Measurements from ENCODE around the gene RNLS. TPM values are rescaled to one million over a fixed set of nuclear protein-coding genes. Genes with fewer than 3 reads are reported as not detected.

Gene RNLS
- 1 to 10 TPM; 2.1 to 2.4 TPM for total RNA-seq

DNA sequence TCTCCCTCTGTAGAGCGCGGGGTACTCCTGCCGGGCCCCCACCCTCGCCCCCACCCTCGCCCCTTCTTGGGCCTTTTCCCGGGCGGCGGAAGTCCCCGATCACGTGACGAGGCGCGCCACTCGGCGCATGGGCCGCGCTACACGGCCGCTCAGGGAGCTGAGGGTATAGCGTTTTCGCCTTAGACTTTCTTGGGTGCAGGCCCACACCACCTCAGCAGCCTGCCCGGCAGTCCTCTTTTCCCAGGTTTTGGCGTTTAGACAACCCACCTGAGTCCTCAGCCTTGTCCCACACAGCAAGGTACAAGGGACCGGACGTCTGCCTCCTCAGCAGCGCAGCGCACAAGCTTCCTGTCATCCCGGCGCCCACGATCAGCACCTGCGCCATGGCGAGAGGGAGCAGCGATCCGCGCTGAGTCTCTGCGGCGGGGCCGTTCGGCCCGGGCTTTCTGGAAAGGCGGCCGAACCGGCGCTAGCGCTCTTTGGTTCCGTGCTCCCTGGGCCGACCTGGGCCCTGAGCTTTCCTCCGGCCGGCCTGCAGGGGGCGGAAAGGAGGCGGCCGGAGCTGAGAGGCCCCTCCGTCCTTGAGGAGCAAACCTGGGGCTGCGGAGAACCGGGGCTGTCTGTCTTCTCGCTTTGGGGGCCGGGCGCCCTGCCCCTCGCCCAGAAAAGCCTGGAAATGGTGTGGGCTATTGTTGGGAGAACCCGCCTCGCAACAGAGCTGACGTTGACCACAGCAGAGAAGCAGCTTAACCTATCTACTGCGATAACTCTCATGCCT is at the start of gene RNLS:
TSS of gene RNLS (minus strand) at position 513 of the 778 bp plus-strand sequence.
- no peaks in the 10 kb centered on the region for H3K36me3 Mint-ChIP-seq (ENCODE audit: low read depth)
- peak within 1 kb of the TSS; percentile 89 for H3K4me3 Mint-ChIP-seq
- H3K27ac Mint-ChIP-seq = peak within 1 kb of the TSS; percentile 92
- no peaks in the 10 kb centered on the region for H3K27me3 Mint-ChIP-seq
- ATAC-seq (replicated peaks) = peak; percentile 89
- H3K9me3 Mint-ChIP-seq = no peaks in the 10 kb centered on the region
- peaks cover 5% of the 10 kb centered on the region for H3K4me1 Mint-ChIP-seq

DNA sequence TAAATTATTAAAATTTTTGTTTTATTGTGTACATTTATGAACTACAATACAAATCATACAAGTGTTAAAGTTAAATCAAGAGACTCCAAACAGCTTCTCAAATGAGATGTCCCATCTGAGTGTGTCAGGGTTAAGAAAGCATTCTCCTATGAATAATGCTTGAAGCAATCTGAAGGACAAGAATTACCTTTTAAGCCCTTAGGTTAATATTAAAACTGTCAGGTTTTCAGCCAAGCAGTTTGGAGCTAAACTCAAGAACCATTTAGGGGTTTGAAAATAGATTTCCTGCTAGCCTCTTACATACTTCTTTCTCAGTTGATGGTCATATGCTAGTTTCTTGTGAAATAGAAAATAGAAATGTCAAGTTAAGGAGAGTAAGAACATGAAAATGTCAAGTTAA is 41.7 kb upstream of the RNLS start:
- H3K9me3 Mint-ChIP-seq = no peaks in the 10 kb centered on the region
- H3K36me3 Mint-ChIP-seq (ENCODE audit: low read depth) = no peaks in the 10 kb centered on the region
- no peaks in the 10 kb centered on the region for H3K27me3 Mint-ChIP-seq
- H3K27ac Mint-ChIP-seq = no peak overlapping the region
- no peak overlapping the region for H3K4me3 Mint-ChIP-seq
- H3K4me1 Mint-ChIP-seq = no peaks in the 10 kb centered on the region
- no peak for ATAC-seq (replicated peaks)

DNA sequence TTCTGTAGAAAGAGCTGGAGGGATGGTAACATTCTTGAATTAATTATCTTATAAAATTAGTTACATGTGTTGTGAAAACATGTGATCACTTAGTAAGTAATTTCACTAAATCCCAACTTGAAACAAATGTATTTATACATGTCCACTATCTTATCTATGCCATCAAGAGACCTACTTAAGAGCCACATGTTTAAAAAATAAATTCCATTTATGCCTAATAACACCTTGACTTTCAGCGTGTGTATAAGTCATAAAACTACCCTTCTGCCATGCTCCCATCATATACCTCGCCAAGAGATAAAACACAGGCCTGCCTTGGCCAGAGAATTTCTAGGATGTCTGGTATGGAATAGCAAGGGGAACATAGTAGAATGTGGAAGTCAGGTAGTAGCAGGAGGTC is 40.7 kb upstream of the RNLS start:
- H3K36me3 Mint-ChIP-seq (ENCODE audit: low read depth) = no peaks in the 10 kb centered on the region
- no peak for ATAC-seq (replicated peaks)
- H3K27me3 Mint-ChIP-seq = no peaks in the 10 kb centered on the region
- no peaks in the 10 kb centered on the region for H3K4me1 Mint-ChIP-seq
- H3K27ac Mint-ChIP-seq = no peak overlapping the region
- H3K9me3 Mint-ChIP-seq = no peaks in the 10 kb centered on the region
- H3K4me3 Mint-ChIP-seq = no peak overlapping the region

DNA sequence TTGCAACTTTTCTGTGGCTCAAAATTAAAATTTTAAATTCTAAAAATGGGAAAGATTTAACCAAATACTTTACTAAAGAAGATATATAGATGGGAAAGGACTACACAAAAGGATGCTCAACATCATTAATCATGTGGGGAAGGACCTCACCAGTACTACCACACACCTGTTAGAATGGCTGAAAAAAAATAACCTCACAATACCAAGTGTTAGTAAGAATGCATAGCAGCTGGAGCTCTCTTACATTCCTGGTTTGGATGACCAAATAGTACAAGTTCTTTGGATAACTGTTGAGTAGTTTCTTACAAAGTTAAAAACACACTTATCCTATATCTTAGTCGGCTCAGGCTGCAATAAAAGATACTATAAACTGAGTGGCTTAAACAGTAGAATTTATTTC is 37.3 kb upstream of the RNLS start:
- no peak for ATAC-seq (replicated peaks)
- no peaks in the 10 kb centered on the region for H3K4me1 Mint-ChIP-seq
- H3K36me3 Mint-ChIP-seq (ENCODE audit: low read depth) = no peaks in the 10 kb centered on the region
- no peaks in the 10 kb centered on the region for H3K9me3 Mint-ChIP-seq
- no peak overlapping the region for H3K4me3 Mint-ChIP-seq
- no peaks in the 10 kb centered on the region for H3K27me3 Mint-ChIP-seq
- H3K27ac Mint-ChIP-seq = no peak overlapping the region

DNA sequence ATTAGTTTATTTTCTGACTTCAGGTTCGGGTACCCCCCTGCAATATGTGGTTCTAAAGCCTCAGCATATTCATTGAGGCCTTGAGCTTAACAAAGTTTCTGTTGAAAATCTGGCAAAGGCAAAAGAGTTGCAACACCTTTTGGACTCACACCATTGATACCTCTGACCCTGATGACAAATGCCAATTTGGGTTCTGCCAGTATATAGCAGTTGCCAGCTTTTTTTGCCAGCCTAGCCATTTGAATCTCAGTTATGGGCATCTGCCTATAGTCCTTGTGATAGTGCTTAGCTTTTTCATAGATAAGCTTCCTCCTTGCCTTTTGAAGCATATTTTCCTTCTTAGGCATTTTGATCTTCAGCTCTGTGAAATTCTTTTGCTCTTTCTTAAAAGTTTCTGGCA is 35.4 kb upstream of the RNLS start:
- H3K27ac Mint-ChIP-seq = no peak overlapping the region
- no peak for ATAC-seq (replicated peaks)
- no peak overlapping the region for H3K4me3 Mint-ChIP-seq
- no peaks in the 10 kb centered on the region for H3K9me3 Mint-ChIP-seq
- H3K27me3 Mint-ChIP-seq = no peaks in the 10 kb centered on the region
- H3K4me1 Mint-ChIP-seq = no peaks in the 10 kb centered on the region
- H3K36me3 Mint-ChIP-seq (ENCODE audit: low read depth) = no peaks in the 10 kb centered on the region

DNA sequence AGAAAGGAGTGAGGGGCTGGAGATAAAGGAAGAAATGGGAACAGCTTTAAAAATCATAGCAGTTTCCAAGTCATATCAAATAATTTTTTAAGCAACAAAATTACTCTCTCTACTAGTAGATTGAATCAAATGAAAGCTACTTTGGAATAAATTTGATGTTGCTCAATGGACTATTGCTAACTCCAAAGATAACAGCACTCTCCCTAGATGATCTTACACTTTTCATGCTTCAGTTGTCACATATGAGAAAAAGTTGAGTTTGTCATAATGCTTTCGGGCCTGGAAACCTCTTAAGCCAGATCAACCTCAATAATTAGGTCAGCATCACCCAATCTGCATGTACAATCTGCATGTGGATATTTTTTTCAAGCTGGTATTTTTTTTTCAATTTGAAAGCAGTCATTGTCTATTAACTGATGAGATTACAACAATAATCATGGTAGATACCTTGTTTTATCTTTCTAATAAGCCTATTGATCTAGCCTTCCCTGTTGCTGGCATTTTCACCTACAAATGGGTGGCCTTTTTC is 34.7 kb upstream of the RNLS start:
- no peak overlapping the region for H3K4me3 Mint-ChIP-seq
- H3K4me1 Mint-ChIP-seq = no peaks in the 10 kb centered on the region
- no peaks in the 10 kb centered on the region for H3K27me3 Mint-ChIP-seq
- no peaks in the 10 kb centered on the region for H3K36me3 Mint-ChIP-seq (ENCODE audit: low read depth)
- no peak for ATAC-seq (replicated peaks)
- H3K27ac Mint-ChIP-seq = no peak overlapping the region
- no peaks in the 10 kb centered on the region for H3K9me3 Mint-ChIP-seq

DNA sequence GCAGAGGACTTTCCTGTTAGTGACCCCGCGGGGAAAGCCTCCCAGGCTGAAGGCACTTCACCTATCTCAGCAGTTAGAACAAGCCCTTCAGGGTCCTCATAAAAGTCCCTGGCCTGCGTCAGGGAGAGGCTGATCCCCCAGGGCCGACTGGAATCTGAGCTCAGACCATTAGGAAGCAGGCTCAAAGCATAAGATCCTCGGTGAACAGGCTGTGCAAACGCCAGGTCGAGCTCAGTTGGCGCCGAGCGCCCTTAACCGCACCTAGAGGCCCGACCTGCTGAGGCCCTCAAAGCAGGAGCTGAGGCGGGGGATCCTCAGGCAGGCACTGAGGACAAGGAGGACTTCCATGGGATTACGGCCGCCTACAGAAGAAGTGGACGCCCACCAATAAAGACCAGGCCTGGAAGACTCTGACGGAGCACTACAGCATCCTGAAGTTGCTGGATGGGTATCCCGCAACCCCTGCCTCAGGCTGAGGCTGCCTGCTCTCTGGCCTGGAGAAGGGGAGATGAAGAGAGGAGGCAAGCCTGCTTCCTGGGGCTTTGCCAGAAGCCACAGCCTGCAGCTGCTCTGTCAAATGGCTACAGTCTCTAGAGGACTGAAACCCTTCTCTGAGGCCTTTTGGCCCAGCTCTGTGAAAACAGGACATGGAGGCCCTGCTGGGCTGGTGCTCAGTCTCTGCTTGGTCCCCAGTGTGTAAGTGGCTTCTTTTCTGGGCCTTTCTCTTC is 33.3 kb upstream of the RNLS start:
- no peaks in the 10 kb centered on the region for H3K9me3 Mint-ChIP-seq

DNA sequence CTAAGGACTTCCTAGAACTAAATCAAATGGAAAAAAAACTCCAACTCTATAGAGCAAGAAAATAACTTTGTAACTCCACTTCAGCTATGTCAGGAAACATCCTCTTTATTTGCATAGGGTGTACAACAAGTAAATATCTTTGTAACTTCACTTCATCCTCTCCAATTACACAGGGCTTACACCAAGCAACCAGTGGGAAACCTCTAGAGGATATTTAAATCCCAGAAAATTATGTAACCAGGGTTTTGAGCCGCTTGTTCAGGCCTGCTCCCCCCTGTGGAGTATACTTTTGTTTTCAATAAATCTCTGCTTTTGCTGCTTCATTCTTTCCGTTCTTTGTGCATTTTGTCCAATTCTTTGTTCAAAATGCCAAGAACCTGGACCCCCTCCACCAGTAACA is 25.7 kb upstream of the RNLS start:
- Mint-ChIP-seq H3K27me3 (peaks cover 10% of the 10 kb centered on the region), H3K9me3 (no peaks in the 10 kb centered on the region), H3K27ac (no peak overlapping the region), H3K4me3 (no peak overlapping the region), H3K4me1 (no peaks in the 10 kb centered on the region), H3K36me3 (ENCODE audit: low read depth) (no peaks in the 10 kb centered on the region)
- ATAC-seq (replicated peaks) = no peak

More for the DNA sequence above, 33.3 kb upstream of the RNLS start:
- no peaks in the 10 kb centered on the region for H3K36me3 Mint-ChIP-seq (ENCODE audit: low read depth)
- H3K4me1 Mint-ChIP-seq = no peaks in the 10 kb centered on the region
- ATAC-seq (replicated peaks) = no peak
- no peak overlapping the region for H3K4me3 Mint-ChIP-seq
- no peaks in the 10 kb centered on the region for H3K27me3 Mint-ChIP-seq
- no peak overlapping the region for H3K27ac Mint-ChIP-seq

DNA sequence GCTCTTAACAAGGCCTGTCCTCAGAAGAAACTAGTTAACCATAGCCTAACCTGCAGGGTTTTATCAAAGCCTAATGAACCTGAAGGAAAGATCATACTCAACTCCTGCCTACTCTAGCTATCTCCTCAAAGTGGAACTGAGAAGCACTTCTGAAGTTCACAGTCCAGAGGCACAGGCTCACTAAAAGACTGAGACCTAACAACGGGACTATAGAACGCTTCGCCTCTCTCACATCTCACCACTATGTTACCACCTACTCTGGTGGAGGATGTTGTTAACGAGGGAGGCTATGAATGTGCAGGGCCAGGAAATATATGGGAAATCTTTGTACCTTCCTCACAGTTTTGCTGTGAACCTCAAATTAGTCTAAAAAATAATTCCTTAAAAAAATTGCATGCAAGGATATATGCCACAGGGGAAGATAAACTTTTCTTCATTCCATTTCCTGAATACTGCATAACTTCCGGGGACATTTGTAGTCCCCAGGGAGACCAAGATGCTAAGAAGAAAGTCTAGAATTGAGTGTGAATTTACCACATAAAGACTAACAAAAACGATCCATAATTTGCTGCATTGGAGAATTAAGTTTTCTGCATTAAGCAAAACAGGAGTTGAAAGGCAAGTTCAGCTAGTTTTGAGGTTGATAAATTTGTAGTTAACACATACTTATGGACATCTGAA is 25.1 kb upstream of the RNLS start:
- H3K36me3 Mint-ChIP-seq (ENCODE audit: low read depth) = no peaks in the 10 kb centered on the region
- no peak overlapping the region for H3K4me3 Mint-ChIP-seq
- H3K27ac Mint-ChIP-seq = no peak overlapping the region
- no peak for ATAC-seq (replicated peaks)
- no peaks in the 10 kb centered on the region for H3K4me1 Mint-ChIP-seq
- no peaks in the 10 kb centered on the region for H3K9me3 Mint-ChIP-seq
- peaks cover 10% of the 10 kb centered on the region for H3K27me3 Mint-ChIP-seq

DNA sequence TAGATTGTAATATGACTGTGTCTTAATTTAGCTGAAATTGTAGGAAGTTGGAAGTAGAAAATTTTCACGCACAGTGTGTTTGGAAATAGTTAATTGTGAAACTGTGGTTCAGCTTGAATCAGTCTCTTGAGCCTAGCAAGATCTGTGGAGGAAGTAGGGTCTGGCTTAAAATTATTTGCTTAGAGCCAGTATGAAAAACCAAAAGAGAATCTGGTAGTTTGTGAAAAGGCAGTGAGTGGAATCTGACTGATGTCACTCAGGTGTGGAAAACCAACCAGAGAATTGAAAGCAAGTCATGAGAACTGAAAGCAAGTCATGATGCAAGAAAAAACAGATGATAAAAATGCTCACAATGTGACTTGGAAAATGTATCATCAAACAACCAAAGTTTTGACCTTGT is 14.9 kb upstream of the RNLS start:
- no peak overlapping the region for H3K27ac Mint-ChIP-seq
- H3K4me1 Mint-ChIP-seq = no peaks in the 10 kb centered on the region
- no peaks in the 10 kb centered on the region for H3K36me3 Mint-ChIP-seq (ENCODE audit: low read depth)
- no peak overlapping the region for H3K4me3 Mint-ChIP-seq
- H3K27me3 Mint-ChIP-seq = peaks cover 4% of the 10 kb centered on the region
- ATAC-seq (replicated peaks) = peak; percentile 60
- H3K9me3 Mint-ChIP-seq = peaks cover 3% of the 10 kb centered on the region

DNA sequence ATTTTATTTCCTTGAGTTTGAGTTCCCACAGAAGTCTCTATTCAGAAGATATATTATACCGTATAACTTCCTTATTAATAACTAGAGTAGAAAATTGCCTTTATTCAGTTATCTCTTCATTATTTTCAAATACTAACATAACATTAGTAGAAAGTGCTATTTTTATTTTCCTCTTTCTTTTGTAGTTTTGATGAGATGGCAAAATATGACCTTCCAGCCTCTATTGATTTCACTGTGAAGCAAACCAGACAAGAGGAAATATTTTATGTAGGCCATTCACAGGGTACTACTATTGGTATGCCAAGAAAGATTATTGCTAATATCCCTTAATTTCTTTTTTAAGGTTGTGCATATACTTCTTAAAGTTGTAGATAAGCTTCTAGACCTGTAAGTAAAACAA is 11.4 kb upstream of the RNLS start:
- no peak for ATAC-seq (replicated peaks)
- Mint-ChIP-seq H3K27me3 (peaks cover 4% of the 10 kb centered on the region), H3K4me3 (no peak overlapping the region), H3K36me3 (ENCODE audit: low read depth) (no peaks in the 10 kb centered on the region), H3K9me3 (no peaks in the 10 kb centered on the region), H3K27ac (no peak overlapping the region), H3K4me1 (no peaks in the 10 kb centered on the region)

DNA sequence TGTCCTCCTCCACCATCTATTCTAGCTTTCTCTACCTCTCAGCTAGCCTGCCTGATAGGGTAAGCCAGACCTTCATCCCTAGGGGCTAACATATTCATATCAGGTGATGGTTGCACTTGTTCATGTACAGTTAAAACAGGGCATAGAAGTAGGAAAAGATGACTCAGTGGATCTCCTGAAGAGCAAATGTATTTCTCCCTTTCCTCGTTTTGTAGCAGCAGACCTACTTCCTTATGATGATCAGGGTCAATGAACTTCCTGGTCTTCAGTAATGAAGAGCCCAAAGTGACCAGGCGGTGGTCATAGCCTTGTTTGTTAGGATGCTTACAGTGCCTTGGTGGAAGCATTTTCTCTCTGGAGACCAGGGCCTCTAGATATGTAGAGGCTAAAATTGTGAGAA is 9.8 kb upstream of the RNLS start:
- H3K4me1 Mint-ChIP-seq = no peaks in the 10 kb centered on the region
- peaks cover 4% of the 10 kb centered on the region for H3K27me3 Mint-ChIP-seq
- no peak for ATAC-seq (replicated peaks)
- no peaks in the 10 kb centered on the region for H3K36me3 Mint-ChIP-seq (ENCODE audit: low read depth)
- H3K9me3 Mint-ChIP-seq = no peaks in the 10 kb centered on the region
- H3K27ac Mint-ChIP-seq = no peak overlapping the region
- no peak overlapping the region for H3K4me3 Mint-ChIP-seq

DNA sequence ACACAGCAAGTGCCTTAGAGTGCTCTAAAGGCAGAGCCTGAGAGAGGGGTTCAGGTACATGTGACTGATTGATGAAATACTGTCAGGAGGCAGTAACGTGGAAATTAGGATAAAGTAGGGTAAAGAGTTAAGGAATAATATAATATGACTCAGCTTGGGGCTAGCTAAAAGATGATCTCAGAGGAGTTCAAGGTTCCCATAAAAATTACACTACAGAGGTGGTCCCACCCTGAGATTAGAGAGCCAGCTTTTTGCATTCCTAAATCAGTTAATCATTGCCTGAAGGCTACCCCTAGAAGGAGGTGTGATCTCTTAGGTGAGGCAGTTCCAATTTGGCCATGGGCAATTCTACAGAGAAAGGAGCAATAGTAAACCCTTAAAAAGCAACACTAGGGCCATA is 9.3 kb upstream of the RNLS start:
- H3K4me1 Mint-ChIP-seq = no peaks in the 10 kb centered on the region
- peaks cover 4% of the 10 kb centered on the region for H3K27me3 Mint-ChIP-seq
- H3K27ac Mint-ChIP-seq = no peak overlapping the region
- no peak overlapping the region for H3K4me3 Mint-ChIP-seq
- no peaks in the 10 kb centered on the region for H3K36me3 Mint-ChIP-seq (ENCODE audit: low read depth)
- H3K9me3 Mint-ChIP-seq = no peaks in the 10 kb centered on the region
- no peak for ATAC-seq (replicated peaks)

DNA sequence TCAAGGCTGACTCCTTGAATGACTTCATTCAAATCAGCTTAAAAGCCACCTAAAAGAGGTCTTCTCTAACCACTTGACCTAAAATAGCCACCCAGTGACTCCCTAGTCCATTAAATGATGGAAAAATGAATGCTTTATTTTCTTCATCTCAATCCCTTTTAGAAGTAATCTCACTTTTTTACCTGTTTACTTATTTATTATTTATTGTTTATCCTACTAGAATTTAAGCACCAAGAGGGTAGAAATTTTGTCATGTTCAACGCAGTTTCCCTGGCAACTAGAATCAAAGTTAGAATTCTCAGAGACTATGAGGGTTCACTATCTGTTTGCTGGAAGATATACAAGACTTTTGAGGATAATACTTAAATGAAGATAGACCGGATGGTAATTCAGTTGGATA is 3.3 kb upstream of the RNLS start, which contains the start of gene LIPJ:
TSS of gene LIPJ (plus strand) at position 301 of the 400 bp plus-strand sequence. CDS start 3,926 bp downstream, outside the sequence.
- Mint-ChIP-seq H3K9me3 (no peaks in the 10 kb centered on the region), H3K4me1 (peaks cover 5% of the 10 kb centered on the region), H3K27ac (no peak within 1 kb of the TSS), H3K4me3 (no peak within 1 kb of the TSS), H3K27me3 (no peaks in the 10 kb centered on the region), H3K36me3 (ENCODE audit: low read depth) (no peaks in the 10 kb centered on the region)
- no peak for ATAC-seq (replicated peaks)
